Mucosa of gallbladder (tissue), 1 donor: ENCODE results near the gene RAB20. TPM values are rescaled to one million over a fixed set of nuclear protein-coding genes. Genes with fewer than 3 reads are reported as not detected.
A peak's percentile ranks its signal among the peaks of the same experiment; 100 is the strongest.
"Not testable (repeated sequence)": the region's sequence is repeated elsewhere in the genome, so short reads cannot be mapped to it uniquely, and the experiment has no call there.

Experiments used
- DNase-seq: peaks from one replicate; pipeline ENCODE4 v3.0.0-alpha.2; 2020; ENCODE audit warnings: low spot score
- total RNA-seq: library from RNA; stranded (reverse); gene quantifications from one replicate; pipeline ENCODE4 v1.2.1, GENCODE V29; 2021
- donor health status: DM: no; HTN: no; CAD: no.

Gene RAB20, protein sequence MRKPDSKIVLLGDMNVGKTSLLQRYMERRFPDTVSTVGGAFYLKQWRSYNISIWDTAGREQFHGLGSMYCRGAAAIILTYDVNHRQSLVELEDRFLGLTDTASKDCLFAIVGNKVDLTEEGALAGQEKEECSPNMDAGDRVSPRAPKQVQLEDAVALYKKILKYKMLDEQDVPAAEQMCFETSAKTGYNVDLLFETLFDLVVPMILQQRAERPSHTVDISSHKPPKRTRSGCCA
- total RNA-seq: 41.1 TPM

DNA sequence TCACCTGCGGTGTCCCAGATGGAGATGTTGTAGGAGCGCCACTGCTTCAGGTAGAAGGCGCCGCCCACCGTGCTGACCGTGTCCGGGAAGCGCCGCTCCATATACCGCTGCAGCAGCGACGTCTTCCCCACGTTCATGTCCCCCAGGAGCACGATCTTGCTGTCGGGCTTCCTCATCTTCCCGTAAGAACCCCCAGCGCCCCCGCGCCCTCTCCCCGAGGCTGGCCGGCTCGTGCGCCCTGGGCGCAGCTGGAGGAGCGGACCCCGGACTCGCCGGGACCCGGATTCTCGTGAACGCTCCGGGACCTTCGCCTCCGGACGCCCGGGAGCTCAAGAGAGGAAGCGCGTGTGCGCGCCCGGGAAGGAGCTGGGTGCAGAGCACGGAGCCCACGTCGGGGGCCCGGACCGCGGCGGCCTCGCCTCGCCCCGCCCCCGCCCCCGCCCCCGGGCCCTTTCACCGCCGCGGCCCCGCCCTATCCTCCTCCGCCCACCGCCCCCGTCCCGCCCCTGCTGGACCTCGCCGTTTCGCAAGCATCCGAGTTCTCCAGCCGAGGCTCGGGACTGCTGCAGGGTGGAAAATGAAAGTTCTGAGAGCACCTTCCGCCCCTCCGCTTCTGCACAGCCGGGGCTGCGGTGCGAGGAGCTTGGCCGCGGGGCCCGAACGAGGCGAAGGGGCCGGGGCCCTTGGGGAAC, at the start of gene RAB20:
Gene RAB20 (minus strand): TSS at position 379 of the 692 bp plus-strand sequence. CDS start 203 bp downstream, at position 176.
- DNase-seq: peak; percentile 91

DNA sequence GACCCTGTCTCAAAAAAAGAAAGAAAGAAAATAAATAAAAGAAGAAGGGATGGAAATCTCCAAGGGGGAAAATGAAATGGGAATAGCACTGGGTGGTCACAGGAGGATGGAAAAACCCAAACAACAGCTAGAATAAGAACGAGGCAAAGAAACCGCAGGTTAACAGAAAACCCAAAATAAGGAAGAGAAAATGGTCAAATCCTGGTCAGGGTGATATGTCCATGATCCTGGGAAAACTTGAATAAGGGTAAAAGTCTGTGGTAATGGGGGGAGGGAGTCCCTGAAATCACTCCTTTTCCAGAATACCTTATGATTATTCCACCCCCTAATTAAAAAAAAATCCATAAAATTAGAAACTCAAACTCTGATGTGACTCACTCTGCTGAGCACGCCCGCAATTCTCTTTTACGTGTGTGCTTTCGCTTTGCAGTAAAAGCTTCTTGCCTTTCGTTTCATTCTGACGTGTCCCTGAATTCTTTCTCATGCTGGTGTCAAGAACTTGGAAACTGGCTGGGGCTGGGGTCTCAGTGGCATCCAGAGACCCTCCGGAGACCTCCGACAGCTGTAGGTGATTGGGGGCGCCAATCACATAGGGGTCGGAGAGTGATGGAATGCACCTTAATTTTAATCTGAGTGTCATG, 49.6 kb upstream of the RAB20 start:
- no peak for DNase-seq

DNA sequence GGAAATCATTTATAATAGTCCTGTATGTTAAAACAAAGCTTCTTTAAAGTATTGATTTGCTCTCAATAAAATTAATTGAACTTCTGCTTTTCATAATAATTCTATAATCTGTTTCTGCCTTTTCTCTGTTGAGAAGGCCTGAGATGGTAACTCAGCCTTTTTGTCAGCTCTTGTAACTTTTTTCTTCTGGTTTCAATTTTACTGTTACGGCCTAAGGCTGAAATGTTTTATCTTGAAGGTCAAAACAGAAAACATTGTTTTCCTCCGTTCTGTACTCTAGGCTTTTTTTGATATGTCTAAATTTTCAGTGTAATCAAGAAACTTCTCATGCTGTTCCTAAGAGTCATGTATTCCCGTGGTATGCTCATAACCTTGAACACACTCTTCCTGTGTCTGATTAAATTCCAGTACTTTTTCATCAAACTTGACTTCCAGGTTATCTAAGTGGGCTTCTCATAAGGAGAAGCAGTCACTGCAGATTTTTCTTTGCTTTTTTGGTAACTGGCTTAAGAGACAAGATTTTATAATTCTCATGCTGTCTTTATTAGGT, 46.2 kb upstream of the RAB20 start:
- DNase-seq: no peak

DNA sequence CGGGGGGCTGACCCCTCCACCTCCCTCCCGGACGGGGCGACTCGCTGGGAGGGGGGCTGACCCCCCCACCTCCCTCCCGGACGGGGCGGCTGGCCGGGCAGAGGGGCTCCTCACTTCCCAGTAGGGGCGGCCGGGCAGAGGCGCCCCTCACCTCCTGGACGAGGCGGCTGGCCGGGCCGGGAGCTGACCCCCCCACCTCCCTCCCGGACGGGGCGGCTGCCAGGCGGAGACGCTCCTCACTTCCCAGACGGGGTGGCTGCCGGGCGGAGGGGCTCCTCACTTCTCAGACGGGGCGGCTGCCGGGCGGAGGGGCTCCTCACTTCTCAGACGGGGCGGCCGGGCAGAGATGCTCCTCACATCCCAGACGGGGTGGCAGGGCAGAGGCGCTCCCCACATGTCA, 44.8 kb upstream of the RAB20 start:
- not testable (repeated sequence) for DNase-seq

DNA sequence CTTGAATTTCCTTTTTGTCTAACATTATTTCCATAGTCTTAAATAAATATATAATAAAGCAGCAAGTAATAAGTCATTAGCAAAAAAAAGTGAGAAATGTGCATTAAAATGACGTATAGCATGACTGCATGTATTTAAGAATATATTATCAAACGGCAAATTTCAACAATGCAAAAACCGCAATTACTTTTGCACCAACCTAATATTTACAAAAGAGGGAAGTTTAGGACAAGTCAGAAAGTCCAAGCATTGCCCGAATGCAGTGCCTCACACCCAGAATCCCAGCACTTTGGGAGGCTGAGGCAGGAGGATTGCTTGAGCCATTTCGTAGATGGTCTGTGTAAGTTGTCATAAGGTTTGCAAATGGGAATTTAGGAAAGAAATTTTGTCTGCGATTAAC, 43.6 kb upstream of the RAB20 start:
- DNase-seq: no peak

DNA sequence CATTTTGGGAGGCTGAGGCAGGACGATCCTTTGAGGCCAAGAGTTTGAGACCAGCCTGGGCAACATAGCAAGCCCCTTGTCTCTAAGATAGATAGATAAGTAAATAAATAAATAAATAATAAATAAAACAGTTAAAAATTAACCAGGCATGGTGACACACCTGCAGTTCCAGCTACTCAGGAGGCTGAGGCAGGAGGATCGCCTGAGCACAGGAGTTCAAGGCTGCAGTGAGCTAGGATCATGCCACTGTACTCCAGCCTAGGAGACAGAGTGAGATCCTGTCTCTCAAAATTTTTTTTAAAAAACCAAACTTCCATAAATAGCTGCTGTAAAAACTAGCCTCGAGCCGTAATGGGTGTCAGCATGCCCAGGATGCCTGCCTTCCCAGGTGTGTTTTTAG, 39.5 kb upstream of the RAB20 start:
- no peak for DNase-seq

DNA sequence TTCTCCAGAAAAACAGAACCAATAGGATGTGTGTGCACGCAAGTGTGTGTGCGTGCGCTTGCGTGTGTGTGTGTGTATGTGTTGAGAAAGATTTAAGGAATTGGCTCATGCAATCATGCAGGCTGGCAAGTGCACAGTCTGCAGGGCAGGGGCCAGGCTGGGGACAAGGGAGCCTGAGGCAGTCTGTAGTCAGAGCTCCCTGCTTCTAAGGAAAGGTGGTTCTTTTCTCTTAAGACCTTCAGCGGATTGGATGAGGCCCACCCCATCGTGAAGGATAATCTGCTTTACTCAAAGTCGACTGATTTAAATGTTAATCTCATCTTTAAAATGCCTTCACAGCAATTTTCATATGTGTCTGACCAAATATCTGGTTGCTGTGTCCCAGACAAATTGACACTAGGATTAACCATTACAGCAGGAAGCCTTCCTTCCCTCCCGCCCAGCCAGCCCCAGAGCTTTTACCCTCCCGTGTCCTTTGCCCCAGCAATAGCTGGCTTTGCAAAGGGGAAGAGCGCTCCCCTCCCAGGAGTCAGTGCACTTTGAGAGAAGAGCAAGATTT, 38.8 kb upstream of the RAB20 start:
- DNase-seq: no peak

DNA sequence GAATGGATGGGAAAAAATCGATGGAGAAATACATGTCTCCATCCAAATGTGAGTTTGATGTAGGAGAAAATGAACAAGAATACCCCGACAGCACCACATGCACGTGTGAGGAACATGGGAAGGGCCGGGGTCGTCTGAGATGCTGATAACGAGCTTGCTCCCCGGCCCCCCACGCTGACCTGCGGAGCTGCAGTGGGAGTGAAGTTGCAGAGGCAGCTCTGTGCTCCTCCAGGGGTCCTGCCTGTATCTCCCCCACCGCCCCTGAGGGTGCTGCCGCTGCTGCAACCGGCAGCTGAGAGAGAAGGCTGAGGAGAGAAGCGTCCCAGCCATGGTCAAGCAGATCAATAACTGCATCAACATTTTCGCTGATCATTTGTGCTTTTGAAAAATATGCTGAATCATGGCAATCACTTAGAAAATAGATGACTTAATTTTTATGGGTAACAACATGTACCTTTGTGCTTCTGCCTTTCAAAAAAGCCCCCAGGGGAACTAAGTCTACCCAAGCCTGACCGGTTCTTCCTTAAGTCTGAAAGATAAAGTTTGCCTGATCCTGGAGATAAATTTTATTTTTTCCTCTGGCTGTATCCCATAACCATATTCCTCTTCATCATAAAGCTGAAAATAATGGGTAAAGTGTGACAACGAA, 35.6 kb upstream of the RAB20 start:
- no peak for DNase-seq

DNA sequence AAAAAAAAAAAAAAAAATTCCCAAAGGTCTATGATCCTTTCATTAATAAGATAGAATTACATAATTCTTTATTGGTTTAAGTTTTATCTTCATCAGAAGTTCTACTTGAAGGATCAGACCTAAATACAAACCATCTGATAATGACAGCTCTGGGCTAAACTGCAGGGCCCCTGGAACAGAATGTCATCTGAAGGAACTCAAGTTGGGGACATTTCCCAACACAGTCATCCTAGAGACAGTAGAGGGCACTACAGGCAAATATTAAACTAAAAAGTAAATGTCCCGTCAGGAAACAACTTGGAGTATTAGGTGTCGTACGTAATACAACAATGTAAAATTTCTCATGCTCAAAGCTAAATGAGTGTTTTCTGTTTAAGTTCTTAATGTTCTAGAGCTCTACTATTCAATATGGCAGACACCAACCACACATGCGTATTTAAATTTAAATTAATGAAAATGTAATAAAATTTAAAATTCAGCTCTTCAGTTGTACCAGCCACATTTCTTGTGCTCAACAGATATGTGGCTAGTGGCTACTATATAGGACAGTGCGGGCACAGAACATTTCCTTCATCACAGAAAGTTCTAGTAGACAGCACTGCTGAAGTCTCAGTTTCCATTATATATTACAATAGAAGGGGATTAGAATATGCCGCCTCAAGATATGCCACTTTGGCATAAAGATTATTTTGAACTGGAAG, 32.1 kb upstream of the RAB20 start:
- DNase-seq: peak; percentile 21

DNA sequence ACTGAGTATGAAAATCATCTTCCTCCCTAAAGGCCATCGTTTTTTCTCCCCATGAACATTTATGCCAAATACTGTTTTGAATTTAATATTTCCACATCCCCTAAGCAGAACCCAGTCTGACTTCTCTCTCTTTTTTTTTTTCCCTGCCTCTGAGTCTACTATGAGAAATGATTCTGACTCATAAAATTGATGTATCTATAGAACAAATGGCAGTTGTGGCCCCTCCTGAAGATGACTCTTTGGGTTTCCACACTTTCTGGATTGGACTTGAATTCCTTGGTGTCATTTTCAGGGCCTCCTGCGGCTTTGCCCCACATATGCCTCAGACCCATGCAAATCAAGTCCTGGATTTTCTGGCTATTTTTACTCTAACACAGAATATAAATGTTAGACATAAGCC, 31.1 kb upstream of the RAB20 start:
- DNase-seq: no peak

DNA sequence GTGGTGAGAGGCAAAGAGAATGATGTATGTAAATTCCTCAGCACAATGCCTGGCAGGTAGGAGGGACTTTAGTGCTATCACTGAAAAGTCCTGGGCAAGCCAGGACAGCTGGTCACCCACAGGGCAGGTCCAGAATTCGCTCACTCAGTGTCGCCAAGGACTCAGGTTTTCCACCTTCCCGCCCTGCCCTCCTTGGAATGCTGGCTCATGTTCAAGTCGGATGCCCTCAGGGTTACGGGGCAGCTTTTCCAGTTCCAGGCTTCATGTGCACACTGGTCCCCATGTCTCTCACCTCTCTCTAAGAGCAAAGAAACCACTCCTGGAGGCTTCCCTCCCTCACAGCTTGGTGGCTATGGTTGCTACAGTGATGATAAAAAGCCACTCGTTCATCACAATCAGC, 29.1 kb upstream of the RAB20 start:
- DNase-seq: peak; percentile 16

DNA sequence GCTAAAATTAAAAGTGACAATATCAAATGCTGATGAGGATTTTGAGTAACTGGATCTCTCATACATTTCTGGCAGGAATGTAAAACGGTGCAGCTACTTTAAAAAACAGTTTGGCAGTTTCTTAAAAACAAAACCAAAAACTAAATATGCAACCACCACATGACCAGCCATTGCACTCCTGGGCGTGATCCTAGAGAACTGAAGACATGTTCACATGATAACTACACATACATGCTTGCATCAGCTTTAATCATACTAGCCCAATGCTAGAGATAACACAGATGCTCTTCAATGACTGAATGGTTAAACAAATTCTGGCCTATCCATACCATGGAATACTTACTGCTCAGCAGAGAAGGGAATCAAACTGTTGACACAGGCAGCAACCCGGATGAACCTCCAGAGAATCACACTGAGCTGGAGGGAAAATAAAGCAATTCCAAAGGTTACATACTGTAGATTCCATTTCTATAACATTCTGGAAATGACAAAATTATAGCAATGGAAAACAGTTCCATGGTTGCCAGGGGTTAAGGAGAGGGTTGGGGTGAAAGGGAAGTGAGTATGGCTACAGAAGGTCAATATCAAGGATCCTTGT, 28.4 kb upstream of the RAB20 start:
- no peak for DNase-seq

DNA sequence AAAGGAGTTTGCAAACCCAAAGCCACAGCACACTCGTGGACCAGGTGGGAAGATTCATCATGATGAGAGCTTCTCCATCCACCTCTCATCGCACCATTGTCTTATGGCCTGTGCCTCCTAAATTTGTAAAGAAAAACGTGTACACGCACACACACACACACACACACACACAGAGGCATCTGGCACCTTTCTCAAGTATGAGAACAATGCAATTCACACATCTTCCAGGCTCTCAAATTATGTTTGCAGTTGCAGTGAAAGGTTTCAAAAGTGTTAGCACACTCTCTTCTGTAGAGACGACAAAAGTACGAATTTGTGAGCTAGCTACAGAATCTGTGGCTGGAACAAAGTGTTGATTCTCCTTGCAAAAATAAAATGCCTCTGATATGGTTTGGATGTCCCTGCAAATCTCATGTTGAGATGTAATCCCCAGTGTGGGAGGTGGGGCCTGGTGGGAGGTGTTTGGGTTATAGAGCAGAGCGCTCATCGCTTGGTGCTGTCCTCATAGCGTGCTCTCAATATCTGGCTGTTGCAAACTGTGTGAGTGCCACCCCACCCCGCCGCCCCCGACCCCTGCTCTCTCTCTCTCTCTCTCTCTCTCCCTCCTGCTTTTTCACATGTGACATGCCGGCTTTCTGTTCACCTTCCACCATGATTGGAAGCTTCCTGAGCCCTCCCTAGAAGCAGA, 21.8 kb upstream of the RAB20 start:
- DNase-seq: no peak

DNA sequence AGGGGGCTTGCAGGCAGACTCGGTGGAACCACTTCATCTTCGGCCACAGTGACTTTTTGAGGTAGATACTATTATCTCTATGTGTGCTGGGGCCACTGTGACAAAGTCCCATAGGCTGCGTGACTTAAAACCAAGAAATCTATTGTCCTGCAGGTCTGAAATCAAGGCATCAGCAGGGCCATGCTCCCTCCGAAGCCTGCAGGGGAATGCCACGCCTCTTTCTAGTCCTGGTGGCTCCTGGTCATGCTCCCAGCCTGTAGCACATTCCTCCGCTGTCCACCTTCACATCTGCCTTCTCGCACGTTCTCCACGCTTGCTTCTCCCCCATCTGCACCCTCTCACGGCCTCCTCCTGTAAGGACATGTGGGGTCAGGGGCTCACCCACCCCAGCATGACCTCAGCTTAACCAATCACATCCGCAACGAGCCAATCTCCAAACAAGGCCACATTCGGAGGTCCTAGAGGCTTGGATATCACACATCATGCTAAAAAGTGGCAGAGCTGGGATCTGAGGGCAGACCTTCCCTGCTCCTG, 21.0 kb upstream of the RAB20 start:
- DNase-seq: no peak

DNA sequence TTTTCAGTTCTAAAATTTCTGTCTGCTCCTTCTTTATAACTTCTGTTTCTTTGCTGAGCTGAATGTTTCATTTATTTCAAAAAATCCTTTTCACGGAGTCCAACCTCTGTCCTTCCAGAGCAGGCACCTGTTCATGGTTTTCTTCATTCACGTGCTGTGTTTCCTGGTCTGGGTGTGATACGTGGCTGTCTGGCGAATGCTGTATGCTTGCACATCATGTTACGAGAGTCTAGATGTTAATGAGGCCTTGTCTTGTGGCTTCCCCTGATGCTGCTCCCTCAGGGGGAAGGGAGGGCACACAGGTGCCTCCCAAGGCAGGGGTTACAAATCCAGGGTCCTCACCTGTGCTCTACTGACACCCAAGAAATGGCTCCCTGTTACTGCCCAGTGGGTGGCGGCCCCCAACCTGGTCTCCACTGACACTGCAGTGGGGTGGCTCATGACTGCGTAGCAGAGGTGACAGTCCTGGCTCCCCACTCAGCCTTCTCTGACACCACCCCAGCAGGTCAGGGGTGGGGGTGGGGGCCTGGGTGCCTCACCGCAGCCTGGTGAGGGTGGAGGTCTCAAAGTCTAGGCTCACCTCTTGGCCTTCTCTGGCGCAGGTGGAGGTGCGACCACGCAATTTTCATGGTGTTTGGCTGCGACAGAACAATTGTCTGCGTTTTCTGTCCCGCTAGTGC, 20.1 kb upstream of the RAB20 start:
- no peak for DNase-seq

DNA sequence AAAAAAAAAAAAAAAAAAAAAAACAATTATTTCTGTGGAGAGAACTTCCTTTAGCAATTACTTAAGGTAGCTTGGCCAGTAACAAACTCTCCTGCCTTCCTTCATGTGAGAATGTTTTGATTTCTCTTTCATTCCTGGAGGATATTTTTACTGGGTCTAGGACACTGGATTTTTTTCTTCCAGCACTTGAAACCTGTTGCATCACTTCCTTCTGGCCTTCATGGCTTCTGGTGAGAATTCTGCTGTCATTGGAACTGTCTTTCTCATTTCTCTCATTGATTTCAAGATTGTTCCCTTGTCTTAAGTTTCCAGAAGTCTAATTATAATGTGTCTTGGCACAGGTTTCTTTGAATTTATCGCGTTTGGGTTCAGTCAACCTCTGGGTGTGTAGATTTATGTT, 19.3 kb upstream of the RAB20 start:
- DNase-seq: no peak

DNA sequence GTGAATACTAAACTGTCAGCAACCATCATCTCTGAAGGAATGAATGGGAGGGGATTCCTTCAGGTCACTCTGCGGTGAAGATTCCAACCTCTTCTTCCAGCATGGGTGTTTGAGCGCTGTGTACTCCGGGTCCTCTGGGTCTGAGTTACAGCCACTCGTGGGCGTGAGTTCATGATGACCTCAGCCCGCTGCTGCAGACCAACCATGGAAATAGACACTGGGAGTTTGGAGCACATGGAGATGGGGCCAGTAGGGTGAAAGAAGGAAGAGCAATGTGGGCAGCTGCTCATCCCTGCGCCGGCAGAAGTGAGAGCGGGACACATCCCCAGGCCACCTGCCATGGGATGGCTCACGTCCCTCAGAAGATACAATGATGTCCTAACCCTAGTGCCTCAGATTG, 16.8 kb upstream of the RAB20 start:
- DNase-seq: no peak

DNA sequence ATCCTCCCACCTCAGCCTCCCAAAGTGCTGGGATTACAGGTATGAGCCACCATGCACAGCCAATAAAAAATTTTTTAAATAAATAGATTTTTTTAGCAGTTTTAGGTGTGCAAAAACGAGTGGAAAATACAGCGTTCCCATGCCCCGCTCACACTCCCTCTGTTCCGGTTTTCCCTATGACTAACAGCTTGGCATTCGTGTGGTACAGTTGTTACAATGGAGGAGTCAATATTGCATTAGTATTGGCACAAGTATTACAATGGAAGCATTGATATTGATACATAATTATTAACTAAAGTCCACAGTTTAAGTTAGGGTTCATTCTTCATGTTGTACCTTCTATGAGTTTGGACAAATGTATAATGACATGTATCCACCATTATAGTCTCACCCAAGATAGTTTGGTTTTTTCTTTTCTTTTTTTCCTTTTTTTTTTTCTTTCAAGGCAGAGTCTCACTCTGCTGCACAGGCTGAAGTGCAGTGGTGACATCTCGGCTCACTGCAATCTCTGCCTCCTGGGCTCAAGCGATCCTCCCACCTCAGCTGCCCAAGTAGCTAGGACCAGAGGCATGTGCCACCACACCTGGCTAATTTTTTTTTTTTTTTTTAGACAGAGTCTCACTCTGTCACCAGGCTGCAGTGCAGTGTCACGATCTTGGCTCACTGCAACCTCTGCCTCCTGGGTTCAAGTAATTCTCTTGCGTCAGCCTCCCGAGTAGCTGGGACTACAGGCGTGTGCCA, 15.4 kb upstream of the RAB20 start:
- no peak for DNase-seq

DNA sequence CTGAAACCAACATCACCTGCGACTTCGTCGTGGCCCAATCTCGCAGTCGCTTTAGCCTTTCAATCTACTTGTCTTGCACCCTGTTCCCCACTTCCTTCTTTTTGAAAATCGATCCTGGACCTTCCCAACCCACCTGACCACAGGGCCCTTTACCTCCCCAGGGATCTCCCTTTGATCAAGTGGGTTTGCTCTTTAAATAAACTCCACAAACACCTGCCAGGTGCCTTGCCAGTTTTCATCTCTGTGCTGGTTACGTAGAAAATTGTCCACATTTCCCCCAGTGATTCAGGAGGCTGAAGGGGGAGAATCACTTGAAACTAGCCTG, 14.5 kb upstream of the RAB20 start:
- no peak for DNase-seq
